A549 (cell line): Measurements from ENCODE around the gene FKBP4. TPM values are rescaled to one million over a fixed set of nuclear protein-coding genes. Genes with fewer than 3 reads are reported as not detected.

ENCODE experiments used
- ATAC-seq, 2 experiments: fragments of 200-7000 bp in 1 of 2; fragments of >200 bp in 1 of 2; cut with Nextera tagmentation in 1 of 2; cut with Tn5 transposase in 1 of 2; 3 replicates each; pipeline versions ENCODE4 v1.8.0 to v1.9.1; 2018 to 2020; ENCODE audit warnings: mild to moderate bottlenecking in 1 of 2, moderate library complexity in 1 of 2
- CTCF ChIA-PET: fragments of 300-600 bp; sonication (Branson Sonifier 250); formaldehyde crosslinking; extraction: SDS; loops from one replicate; lab custom pipeline; 2021; ENCODE audit warnings: antibody characterized with exemption, inconsistent platforms; lab: Yijun Ruan, JAX
- POLR2A ChIA-PET: fragments of 350-600 bp; formaldehyde crosslinking; extraction: SDS; loops from one replicate; lab custom pipeline; 2021; ENCODE audit warnings: antibody characterized with exemption, inconsistent platforms; lab: Yijun Ruan, JAX
- DNase-seq, 2 experiments: peaks; one replicate each; pipeline versions ENCODE4 v3.0.0 to v3.0.0-alpha.2; 2011 to 2016; ENCODE audit warnings: low read depth in 1 of 2, low spot score in 1 of 2
- FAIRE-seq: peaks from 2 replicates; lab custom pipeline; 2011; peaks lifted over from hg19 to GRCh38; lab: Jason Lieb, UNC
- H3K27ac ChIP-seq, 2 experiments: fragments of >200 bp; sonication (Bioruptor Twin); formaldehyde crosslinking; 3 replicates each; pipeline ENCODE4 v1.5.1; 2016 to 2017
- H3K4me1 ChIP-seq: fragments of >200 bp; sonication (Bioruptor Twin); formaldehyde crosslinking; 3 replicates; pipeline ENCODE4 v1.6.1; 2016
- H3K4me2 ChIP-seq: fragments of >200 bp; sonication (Bioruptor Twin); formaldehyde crosslinking; 3 replicates; pipeline ENCODE4 v1.6.1; 2016
- H3K4me3 ChIP-seq: fragments of >200 bp; sonication (Bioruptor Twin); formaldehyde crosslinking; 3 replicates; pipeline ENCODE4 v1.5.1; 2016
- H3K9me3 ChIP-seq: fragments of >200 bp; sonication (Bioruptor Twin); formaldehyde crosslinking; 3 replicates; pipeline ENCODE4 v1.6.1; 2016
- CBX8 ChIP-seq: fragments of 200-600 bp; sonication (generic); IDR thresholded peaks from 2 replicates; pipeline ENCODE4 v1.6.1; 2016
- CEBPB ChIP-seq, 2 experiments: fragments of >200 bp in 1 of 2; sonication (Bioruptor Twin) in 1 of 2; formaldehyde crosslinking in 1 of 2; IDR thresholded peaks; 2 replicates each; pipeline ENCODE4 v1.6.1; 2012 to 2016
- CHD2 ChIP-seq: fragments of 150-350 bp; IDR thresholded peaks from 2 replicates; pipeline ENCODE4 v1.6.1; 2014; ENCODE audit warnings: low read length; ENCODE audit not compliant: partially characterized antibody
- CTCF ChIP-seq: fragments of >200 bp; sonication (Bioruptor Twin); formaldehyde crosslinking; IDR thresholded peaks from 3 replicates; pipeline ENCODE4 v1.5.1; 2016
- EHF ChIP-seq: fragments of 250-450 bp; sonication (Bioruptor Pico); IDR thresholded peaks from 2 replicates; pipeline ENCODE4 v1.5.0; 2020; ENCODE audit warnings: mild to moderate bottlenecking
- EHMT2 ChIP-seq: fragments of 200-600 bp; sonication (generic); IDR thresholded peaks from 2 replicates; pipeline ENCODE4 v1.6.1; 2016; ENCODE audit warnings: antibody characterized with exemption, low read depth, mild to moderate bottlenecking, moderate library complexity
- EP300 ChIP-seq, 2 experiments: fragments of >200 bp; sonication (Bioruptor Twin); formaldehyde crosslinking; IDR thresholded peaks; 2 replicates in 1 of 2; 3 replicates in 1 of 2; pipeline ENCODE4 v1.6.1; 2016 to 2017
- ESRRA ChIP-seq: fragments of 150-350 bp; IDR thresholded peaks from 2 replicates; pipeline ENCODE4 v1.6.1; 2014; ENCODE audit warnings: mild to moderate bottlenecking, low read length, borderline replicate concordance
- HOXB5 ChIP-seq: fragments of 250-450 bp; sonication (Bioruptor Pico); IDR thresholded peaks from 2 replicates; pipeline ENCODE4 v1.5.0; 2020; ENCODE audit warnings: mild to moderate bottlenecking, moderate library complexity
- JUN ChIP-seq, 2 experiments: fragments of >200 bp; sonication (Bioruptor Twin); formaldehyde crosslinking; IDR thresholded peaks; 2 replicates in 1 of 2; 3 replicates in 1 of 2; pipeline ENCODE4 v1.6.1; 2016 to 2017
- JUNB ChIP-seq: fragments of >200 bp; sonication (Bioruptor Twin); formaldehyde crosslinking; IDR thresholded peaks from 2 replicates; pipeline ENCODE4 v1.6.1; 2016
- MAFK ChIP-seq: fragments of 450-650 bp; IDR thresholded peaks from 2 replicates; pipeline ENCODE4 v1.6.1; 2014; ENCODE audit not compliant: partially characterized antibody
- MYC ChIP-seq: IDR thresholded peaks from 2 replicates; pipeline ENCODE4 v1.6.1; 2012; ENCODE audit warnings: mild to moderate bottlenecking, inconsistent platforms, low read length, improper control_type of control experiment, borderline replicate concordance
- NR3C1 ChIP-seq: fragments of >200 bp; sonication (Bioruptor Twin); formaldehyde crosslinking; IDR thresholded peaks from 3 replicates; pipeline ENCODE4 v1.6.1; 2017
- RAD21 ChIP-seq, 2 experiments: fragments of >200 bp in 1 of 2; sonication (Bioruptor Twin) in 1 of 2; formaldehyde crosslinking in 1 of 2; IDR thresholded peaks in 1 of 2; conservative IDR thresholded peaks in 1 of 2; 2 replicates in 1 of 2; 3 replicates in 1 of 2; pipeline ENCODE4 v1.6.1; 2012 to 2018; ENCODE audit warnings: inconsistent platforms in 1 of 2
- RARB ChIP-seq: fragments of 250-450 bp; sonication (Bioruptor Pico); IDR thresholded peaks from 2 replicates; pipeline ENCODE4 v1.8.0; 2021; ENCODE audit warnings: mild to moderate bottlenecking, moderate library complexity
- SMC3 ChIP-seq: fragments of >200 bp; sonication (Bioruptor Twin); formaldehyde crosslinking; IDR thresholded peaks from 3 replicates; pipeline ENCODE4 v1.6.1; 2018; ENCODE audit warnings: inconsistent platforms
- ZC3H11A ChIP-seq: fragments of 450-650 bp; IDR thresholded peaks from 2 replicates; pipeline ENCODE4 v1.6.1; 2014; ENCODE audit warnings: antibody characterized with exemption, mild to moderate bottlenecking
- ZNF302 ChIP-seq: fragments of 250-450 bp; sonication (Bioruptor Pico); IDR thresholded peaks from 2 replicates; pipeline ENCODE4 v1.9.0; 2021; ENCODE audit warnings: inconsistent platforms, mild to moderate bottlenecking, moderate library complexity
- WGBS: methylation state at CpG from one replicate; pipeline ENCODE4 v1.1.6; 2017; ENCODE audit errors: missing lambda C conversion rate; 5-methylcytosine and 5-hydroxymethylcytosine counted together
- polyA plus RNA-seq, 4 experiments: library from polyadenylated mRNA; depleted of rRNA in 3 of 4; stranded (reverse); fragments of >200 nt; fragmentation: RNase III in 1 of 4; extraction: RNeasy Plus Mini Kit Qiagen cat#74134 plus additional on column Dnase treatment in 1 of 4; gene quantifications; 2 replicates in 3 of 4; 3 replicates in 1 of 4; pipeline ENCODE4 v1.2.3, GENCODE V29; 2011 to 2017
- TF ChIP-seq, protein P1 (sequence below): fragments of 200-600 bp; sonication (generic); IDR thresholded peaks from 2 replicates; pipeline ENCODE4 v1.6.1; 2016; ENCODE audit warnings: antibody characterized with exemption, mild to moderate bottlenecking, moderate library complexity
- TF ChIP-seq, protein P2 (sequence below): IDR thresholded peaks from 2 replicates; pipeline ENCODE4 v1.6.1; 2012; ENCODE audit warnings: low read depth, borderline replicate concordance

Gene FKBP4
- polyA plus RNA-seq, 2 of the 4 experiments (the other 2 are of a cell fraction), result 108 to 137 TPM

DNA sequence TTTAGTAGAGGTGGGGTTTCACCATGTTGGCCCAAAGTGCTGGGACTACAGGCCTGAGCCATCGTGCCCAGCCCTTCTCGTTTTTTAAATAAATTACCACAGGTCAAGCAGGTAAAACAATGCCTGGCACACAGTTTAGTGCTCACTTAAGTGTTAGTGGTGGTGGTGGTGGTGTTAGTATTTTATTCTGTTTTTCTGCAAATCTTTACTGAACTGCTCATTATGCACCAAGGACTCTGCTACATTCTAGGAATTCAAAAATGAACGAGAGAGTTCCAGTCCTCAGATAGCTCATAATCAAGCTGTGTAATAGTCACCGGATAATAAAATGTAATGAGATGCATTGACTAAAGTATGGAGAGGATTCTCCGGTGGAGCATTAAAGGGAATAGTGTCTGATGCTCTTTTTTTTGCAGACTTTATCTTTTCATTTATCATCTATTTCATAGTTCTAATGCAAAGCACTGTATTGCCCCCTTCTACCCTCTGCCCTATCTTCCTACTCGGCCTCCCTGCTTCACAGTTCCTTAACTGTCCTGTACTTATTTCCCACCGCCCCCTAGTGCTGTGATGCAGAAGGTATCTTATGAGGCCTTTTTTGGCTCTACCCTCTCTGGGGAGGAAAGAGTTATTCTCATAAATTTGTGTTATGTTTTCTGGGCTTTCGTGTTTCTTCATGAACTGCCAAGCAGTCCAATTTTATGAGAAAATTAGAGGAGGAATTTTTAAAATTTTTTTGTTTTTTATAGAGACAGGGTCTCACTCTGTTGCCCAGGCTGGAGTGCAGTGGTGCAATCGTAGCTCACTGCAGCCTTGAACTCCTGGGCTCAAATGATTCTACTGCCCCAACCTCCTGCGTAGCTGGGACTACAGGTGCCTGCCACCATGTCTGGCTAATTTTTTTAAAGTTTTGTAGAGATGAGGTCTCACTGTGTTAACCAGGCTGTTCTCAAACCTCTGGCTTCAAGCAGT lies 18.7 kb downstream of the FKBP4 start:
- POLR2A ChIA-PET, result interaction anchor here (0.6 to 2.0 kb wide), 7 partner anchors 8 to 1648 kb away, joined by 3 to 19 read pairs (median 4); partner anchors contain the start of genes FKBP4, FOXM1 and RHNO1
- ATAC-seq (peak; percentile 84), DNase-seq (peak; percentile 69 to 78), FAIRE-seq (no peak)
- Histone ChIP-seq H3K4me2 (peak overlapping the region; percentile 85), H3K27ac (peak overlapping the region; percentile 92), H3K9me3 (no peaks in the 10 kb centered on the region), H3K4me3 (peak overlapping the region; percentile 61), H3K4me1 (peaks cover 12% of the 10 kb centered on the region; the same call in 2 of the 3 replicates)
- TF ChIP-seq RAD21 (conservative IDR thresholded peaks at IDR 0.05 in 1 of 2, IDR thresholded peaks at IDR 0.05 in 1 of 2), result peak; percentile 27 to 50; a peak in 3 of 5 replicates
- peak; percentile 36; the same call in 1 of the 3 replicates for TF ChIP-seq SMC3
- TF ChIP-seq CTCF, result peak; percentile 55
- no peak for TF ChIP-seq CBX8
- CTCF ChIA-PET, result interaction anchor here (0.8 to 2.5 kb wide), 16 partner anchors 10 to 229 kb away, joined by 3 to 15 read pairs (median 4); no protein-coding TSS in a partner anchor
- 11% methylated on average over 10 of the region's 10 CpGs for WGBS

GRCh38 chr12:2819810-2820209 lies 25.0 kb downstream of the FKBP4 start:
- no peak overlapping the region for H3K4me3 ChIP-seq
- 97% methylated on average over 15 of the region's 15 CpGs for WGBS
- ChIA-PET POLR2A (no interaction called here), CTCF (interaction anchor here (0.6 to 1.8 kb wide), 6 partner anchors 34 to 143 kb away, joined by 3 to 5 read pairs (median 3); no protein-coding TSS in a partner anchor)
- no peak for ATAC-seq
- no peak overlapping the region for H3K4me2 ChIP-seq
- FAIRE-seq, result no peak
- no peaks in the 10 kb centered on the region for H3K9me3 ChIP-seq
- TF ChIP-seq, protein P1, sequence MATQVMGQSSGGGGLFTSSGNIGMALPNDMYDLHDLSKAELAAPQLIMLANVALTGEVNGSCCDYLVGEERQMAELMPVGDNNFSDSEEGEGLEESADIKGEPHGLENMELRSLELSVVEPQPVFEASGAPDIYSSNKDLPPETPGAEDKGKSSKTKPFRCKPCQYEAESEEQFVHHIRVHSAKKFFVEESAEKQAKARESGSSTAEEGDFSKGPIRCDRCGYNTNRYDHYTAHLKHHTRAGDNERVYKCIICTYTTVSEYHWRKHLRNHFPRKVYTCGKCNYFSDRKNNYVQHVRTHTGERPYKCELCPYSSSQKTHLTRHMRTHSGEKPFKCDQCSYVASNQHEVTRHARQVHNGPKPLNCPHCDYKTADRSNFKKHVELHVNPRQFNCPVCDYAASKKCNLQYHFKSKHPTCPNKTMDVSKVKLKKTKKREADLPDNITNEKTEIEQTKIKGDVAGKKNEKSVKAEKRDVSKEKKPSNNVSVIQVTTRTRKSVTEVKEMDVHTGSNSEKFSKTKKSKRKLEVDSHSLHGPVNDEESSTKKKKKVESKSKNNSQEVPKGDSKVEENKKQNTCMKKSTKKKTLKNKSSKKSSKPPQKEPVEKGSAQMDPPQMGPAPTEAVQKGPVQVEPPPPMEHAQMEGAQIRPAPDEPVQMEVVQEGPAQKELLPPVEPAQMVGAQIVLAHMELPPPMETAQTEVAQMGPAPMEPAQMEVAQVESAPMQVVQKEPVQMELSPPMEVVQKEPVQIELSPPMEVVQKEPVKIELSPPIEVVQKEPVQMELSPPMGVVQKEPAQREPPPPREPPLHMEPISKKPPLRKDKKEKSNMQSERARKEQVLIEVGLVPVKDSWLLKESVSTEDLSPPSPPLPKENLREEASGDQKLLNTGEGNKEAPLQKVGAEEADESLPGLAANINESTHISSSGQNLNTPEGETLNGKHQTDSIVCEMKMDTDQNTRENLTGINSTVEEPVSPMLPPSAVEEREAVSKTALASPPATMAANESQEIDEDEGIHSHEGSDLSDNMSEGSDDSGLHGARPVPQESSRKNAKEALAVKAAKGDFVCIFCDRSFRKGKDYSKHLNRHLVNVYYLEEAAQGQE, result no peak
- TF ChIP-seq CBX8, result no peak
- no peak for TF ChIP-seq MAFK
- no peak for TF ChIP-seq MYC
- no peak for TF ChIP-seq EP300 (IDR thresholded peaks at IDR 0.05)
- TF ChIP-seq EHMT2, result no peak
- TF ChIP-seq CHD2, result no peak
- no peak for TF ChIP-seq JUN (IDR thresholded peaks at IDR 0.05)
- TF ChIP-seq ZNF302, result no peak
- TF ChIP-seq RAD21 (conservative IDR thresholded peaks at IDR 0.05 in 1 of 2, IDR thresholded peaks at IDR 0.05 in 1 of 2), result no peak
- no peak for TF ChIP-seq CTCF
- TF ChIP-seq EHF, result no peak
- no peak for TF ChIP-seq ZC3H11A
- no peak for TF ChIP-seq HOXB5
- no peak for TF ChIP-seq NR3C1
- TF ChIP-seq, protein P2, sequence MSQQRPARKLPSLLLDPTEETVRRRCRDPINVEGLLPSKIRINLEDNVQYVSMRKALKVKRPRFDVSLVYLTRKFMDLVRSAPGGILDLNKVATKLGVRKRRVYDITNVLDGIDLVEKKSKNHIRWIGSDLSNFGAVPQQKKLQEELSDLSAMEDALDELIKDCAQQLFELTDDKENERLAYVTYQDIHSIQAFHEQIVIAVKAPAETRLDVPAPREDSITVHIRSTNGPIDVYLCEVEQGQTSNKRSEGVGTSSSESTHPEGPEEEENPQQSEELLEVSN, result no peak
- no peak for TF ChIP-seq RARB
- no peak for TF ChIP-seq JUNB
- TF ChIP-seq CEBPB (IDR thresholded peaks at IDR 0.05), result no peak
- TF ChIP-seq ESRRA, result no peak
- DNase-seq, result no peak
- no peaks in the 10 kb centered on the region for H3K4me1 ChIP-seq
- no peak overlapping the region for H3K27ac ChIP-seq
